Lower lobe of right lung (tissue), 2 donors: ENCODE data around the gene KCNJ9. TPM values are rescaled to one million over a fixed set of nuclear protein-coding genes. Genes with fewer than 3 reads are reported as not detected.
"Not testable (repeated sequence)": the region's sequence is repeated elsewhere in the genome, so short reads cannot be mapped to it uniquely, and the experiment has no call there.

ENCODE experiments used
- ATAC-seq, 2 donors: fragments of 200-7000 bp; cut with Tn5 transposase; one replicate each; pipeline ENCODE4 v1.9.1; 2020 to 2022; ENCODE audit warnings: mild to moderate bottlenecking in 2 of 2, moderate library complexity in 2 of 2
- DNase-seq: peaks from one replicate; pipeline ENCODE4 v3.0.0-alpha.2; 2020
- H3K27ac ChIP-seq: fragments of 200-600 bp; one replicate; pipeline ENCODE4 v1.8.0; 2022
- H3K27me3 ChIP-seq: fragments of 200-600 bp; one replicate; pipeline ENCODE4 v1.8.0; 2022; ENCODE audit warnings: low read depth
- H3K36me3 ChIP-seq: fragments of 200-600 bp; one replicate; pipeline ENCODE4 v1.8.0; 2022; ENCODE audit warnings: mild to moderate bottlenecking
- H3K4me1 ChIP-seq: fragments of 200-600 bp; one replicate; pipeline ENCODE4 v1.8.0; 2022
- H3K4me3 ChIP-seq: fragments of 200-600 bp; one replicate; pipeline ENCODE4 v1.8.0; 2022; ENCODE audit warnings: mild to moderate bottlenecking
- H3K9me3 ChIP-seq: fragments of 200-600 bp; one replicate; pipeline ENCODE4 v1.8.0; 2022
- CTCF ChIP-seq: fragments of 200-600 bp; IDR thresholded peaks from one replicate; pipeline ENCODE4 v1.8.0; 2022; ENCODE audit warnings: antibody characterized with exemption, mild to moderate bottlenecking
- intact Hi-C: fragments of 100-400 bp; cut with DNase I; formaldehyde crosslinking; loops from one replicate; pipeline ENCODE4 v1.11.0; 2022
- total RNA-seq: library from RNA; stranded (reverse); fragmentation: NEBNext Ultra II Directional; extraction: Animal tissue kit (Norgen Biotek cat#: 25700); gene quantifications from one replicate; pipeline ENCODE4 v1.2.1, GENCODE V29; 2021
- donor health status: DM: no; HTN: yes; CAD: no; lungs with severe emphysema.

The KCNJ9 gene
- total RNA-seq, 1 donor from 2014 or later: not detected

GRCh38 chr1:160125746-160126145 is 44.4 kb downstream of the KCNJ9 start:
- Histone ChIP-seq H3K27me3 (no peaks in the 10 kb centered on the region), H3K27ac (no peak overlapping the region), H3K4me3 (no peak overlapping the region), H3K4me1 (peaks cover 5% of the 10 kb centered on the region), H3K9me3 (no peaks in the 10 kb centered on the region), H3K36me3 (no peaks in the 10 kb centered on the region)
- TF ChIP-seq CTCF: no peak
- intact Hi-C loops: no loop called here
- no peak for DNase-seq
- ATAC-seq: no peak

GRCh38 chr1:160126342-160126741 is 45.0 kb downstream of the KCNJ9 start:
- intact Hi-C loops: not testable (repeated sequence)

GRCh38 chr1:160127381-160127780 is 46.0 kb downstream of the KCNJ9 start:
- intact Hi-C loops: no loop called here
- TF ChIP-seq CTCF: no peak
- ATAC-seq (no peak), DNase-seq (no peak)
- Histone ChIP-seq H3K9me3 (no peaks in the 10 kb centered on the region), H3K4me1 (peaks cover 5% of the 10 kb centered on the region), H3K27ac (no peak overlapping the region), H3K4me3 (no peak overlapping the region), H3K27me3 (no peaks in the 10 kb centered on the region), H3K36me3 (no peaks in the 10 kb centered on the region)

More at GRCh38 chr1:160126342-160126741, 45.0 kb downstream of the KCNJ9 start:
- not testable (repeated sequence) for H3K36me3 ChIP-seq, H3K9me3 ChIP-seq, H3K4me3 ChIP-seq, ATAC-seq, H3K27me3 ChIP-seq, DNase-seq, H3K27ac ChIP-seq, H3K4me1 ChIP-seq

GRCh38 chr1:160127865-160128523 is 46.7 kb downstream of the KCNJ9 start:
- ATAC-seq (no peak), DNase-seq (no peak)
- intact Hi-C loops: no loop called here
- Histone ChIP-seq H3K9me3 (no peaks in the 10 kb centered on the region), H3K27ac (no peak overlapping the region), H3K36me3 (no peaks in the 10 kb centered on the region), H3K27me3 (no peaks in the 10 kb centered on the region), H3K4me1 (peaks cover 5% of the 10 kb centered on the region), H3K4me3 (no peak overlapping the region)
- TF ChIP-seq CTCF: no peak

GRCh38 chr1:160128636-160129035 is 47.3 kb downstream of the KCNJ9 start:
- Histone ChIP-seq H3K9me3 (no peaks in the 10 kb centered on the region), H3K36me3 (no peaks in the 10 kb centered on the region), H3K4me3 (no peak overlapping the region), H3K4me1 (peaks cover 5% of the 10 kb centered on the region), H3K27ac (no peak overlapping the region), H3K27me3 (no peaks in the 10 kb centered on the region)
- intact Hi-C loops: no loop called here
- no peak for TF ChIP-seq CTCF
- no peak for ATAC-seq
- DNase-seq: no peak

- no peak overlapping the region for H3K4me3 ChIP-seq
- no peaks in the 10 kb centered on the region for H3K36me3 ChIP-seq
- H3K4me1 ChIP-seq: peaks cover 5% of the 10 kb centered on the region
- H3K27ac ChIP-seq: no peak overlapping the region
- no peak for DNase-seq
- intact Hi-C loops: no loop called here
- no peaks in the 10 kb centered on the region for H3K9me3 ChIP-seq
- no peaks in the 10 kb centered on the region for H3K27me3 ChIP-seq
- no peak for ATAC-seq
- no peak for TF ChIP-seq CTCF
These were observed 47.7 kb downstream of the KCNJ9 start for GRCh38 chr1:160129046-160129445.
